T1000 (cell line): Measurements from ENCODE around the gene RAP1GDS1.
A peak's percentile ranks its signal among the peaks of the same experiment; 100 is the strongest.
"Not testable (repeated sequence)": the region's sequence is repeated elsewhere in the genome, so short reads cannot be mapped to it uniquely, and the experiment has no call there.

Source experiments
- DNase-seq: peaks from one replicate; lab custom pipeline; 2025; ENCODE audit warnings: mixed read lengths; lab: John Stamatoyannopoulos, UW

The RAP1GDS1 gene

DNA sequence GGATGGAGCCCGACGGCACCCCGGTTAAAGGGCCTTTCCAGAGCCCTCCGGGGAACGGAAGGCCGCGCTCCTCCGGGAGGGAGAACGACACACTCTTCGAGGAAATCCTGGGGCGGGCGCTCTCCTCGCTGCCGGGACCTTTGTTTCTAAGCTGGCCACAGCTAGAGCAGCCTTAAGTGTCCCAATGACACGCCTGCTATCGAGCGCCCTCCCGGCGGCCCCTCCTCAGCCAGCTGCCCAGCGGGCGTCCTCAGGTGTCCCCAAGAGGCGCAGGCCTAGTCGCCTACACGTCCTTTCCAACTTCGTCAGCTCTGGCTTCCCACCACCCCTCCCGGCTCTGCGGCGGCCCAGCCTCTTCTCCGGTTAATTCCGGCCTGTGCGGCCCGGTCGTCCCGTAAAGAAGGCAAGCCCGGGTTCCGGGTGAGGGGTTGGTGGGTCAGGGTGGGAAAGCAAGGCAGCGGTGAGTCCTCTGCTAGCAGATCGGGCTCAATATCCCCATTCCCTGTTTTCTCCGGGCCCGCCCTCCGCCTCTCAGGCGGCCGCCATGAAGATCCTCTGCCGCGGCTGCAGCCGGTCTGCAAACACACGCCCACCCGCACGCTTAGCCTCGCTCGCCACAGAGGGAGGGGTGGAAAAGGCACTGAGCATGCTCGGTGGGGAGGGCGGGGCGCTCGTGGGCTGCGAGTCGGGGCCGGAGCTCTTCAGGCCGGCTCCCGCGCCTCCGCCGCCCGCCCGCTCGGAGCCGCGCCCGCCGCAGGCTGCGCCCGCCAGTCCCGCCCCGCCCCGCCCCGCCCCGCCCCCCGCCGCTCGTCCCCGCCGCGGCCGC is at the start of gene RAP1GDS1:
TSS of gene RAP1GDS1 (plus strand) at position 806 of the 826 bp plus-strand sequence. CDS start 182 bp downstream, outside the sequence.
- peak; percentile 72 for DNase-seq

- no peak for DNase-seq
Observed at GRCh38 chr4:98222306-98222705, 38.9 kb upstream of the RAP1GDS1 start.

DNA sequence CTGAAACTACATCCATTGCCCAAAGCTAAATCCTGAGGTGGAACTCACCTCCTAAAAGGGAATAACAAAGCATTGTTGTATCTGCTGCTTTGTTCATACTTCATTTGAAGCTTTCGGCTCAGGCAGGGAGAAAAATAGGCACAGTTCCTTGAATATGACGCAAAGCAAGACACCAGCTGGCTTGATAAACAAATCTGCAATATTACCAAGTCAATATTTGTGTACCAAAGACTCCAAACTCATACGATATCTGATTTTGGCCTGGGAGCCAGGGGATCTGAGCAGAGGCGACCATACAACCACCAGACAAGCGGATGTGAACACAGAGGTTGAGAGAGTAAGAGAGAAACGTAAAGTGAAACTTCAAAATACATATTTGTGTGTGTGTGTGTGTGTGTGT is 34.8 kb upstream of the RAP1GDS1 start:
- no peak for DNase-seq

DNA sequence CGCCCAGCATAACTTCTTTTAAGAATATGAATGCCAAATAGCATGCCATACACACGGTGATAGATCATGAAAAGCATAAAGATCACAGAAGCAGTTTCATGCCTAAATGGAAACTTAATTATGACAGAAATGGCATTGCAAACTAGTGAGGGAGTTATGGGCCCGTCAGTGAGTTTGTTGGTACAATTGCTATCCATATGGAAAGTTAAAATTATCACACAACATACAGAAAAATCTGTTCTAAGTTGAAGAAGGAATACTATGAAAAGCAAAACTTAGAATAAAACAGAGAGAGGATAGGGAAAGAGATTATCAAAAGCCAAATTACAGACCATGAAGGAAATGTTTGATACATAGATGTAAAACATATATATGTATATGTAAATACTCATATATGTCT is 30.2 kb upstream of the RAP1GDS1 start:
- DNase-seq = no peak

DNA sequence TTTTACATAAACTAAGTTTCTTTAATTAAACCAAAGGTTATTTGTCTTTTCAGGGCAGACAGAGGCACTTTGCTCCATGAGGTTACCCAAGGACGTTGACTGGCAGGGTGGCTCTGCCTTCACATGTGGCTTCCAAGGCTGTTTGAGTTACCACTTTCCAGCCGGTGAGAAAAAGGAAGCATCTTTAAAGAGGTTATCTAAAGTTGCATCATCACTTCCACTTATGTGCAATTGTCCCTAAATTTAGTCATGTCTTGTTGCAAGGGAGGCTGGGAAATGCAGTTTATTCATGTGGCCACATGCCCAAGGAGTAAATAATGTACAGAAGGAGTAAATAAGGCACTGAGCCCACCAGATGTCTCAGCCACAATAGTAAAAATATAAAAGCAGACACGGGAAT is 29.0 kb upstream of the RAP1GDS1 start:
- no peak for DNase-seq

DNA sequence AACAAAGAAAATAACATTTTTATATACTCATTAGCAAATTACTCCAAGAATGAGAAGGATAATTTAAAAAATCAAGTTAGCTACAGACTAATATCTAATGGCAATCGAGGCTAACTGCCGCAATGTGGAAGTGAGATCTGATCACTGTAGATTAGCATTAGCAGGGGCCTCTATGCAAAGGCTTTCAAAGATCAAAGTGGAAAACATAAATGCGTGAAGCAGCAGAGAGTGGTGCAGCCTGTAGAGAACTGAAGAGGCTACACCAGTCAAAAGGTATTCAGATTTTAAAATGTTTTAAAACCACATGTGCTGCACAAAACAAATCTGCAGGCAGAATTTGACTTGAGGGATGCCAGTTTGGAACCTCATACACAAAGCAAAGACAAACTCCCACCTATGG is 24.0 kb upstream of the RAP1GDS1 start:
- DNase-seq = no peak

DNA sequence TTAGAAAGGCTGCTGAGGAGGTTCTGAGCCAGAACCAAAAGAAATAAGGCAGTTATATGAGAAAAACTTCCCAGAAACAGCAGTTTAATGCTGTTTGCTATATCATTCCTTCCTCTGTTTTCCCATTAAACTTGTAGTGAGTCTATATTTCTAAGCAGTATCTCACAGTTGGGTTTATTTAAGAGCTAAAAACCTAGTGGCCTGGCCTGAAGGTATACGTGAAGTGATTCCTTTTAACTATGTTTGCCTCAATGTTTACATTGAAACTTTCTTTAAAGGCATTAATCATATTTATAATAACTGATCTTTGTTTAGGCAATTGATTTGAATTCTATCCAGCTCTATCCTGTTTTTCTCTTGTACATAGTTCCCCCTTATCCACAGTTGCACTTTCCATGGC is 19.1 kb upstream of the RAP1GDS1 start:
- DNase-seq = no peak

- no peak for DNase-seq
Observed at GRCh38 chr4:98242538-98242937, 18.6 kb upstream of the RAP1GDS1 start.

GRCh38 chr4:98245226-98245625 is 16.0 kb upstream of the RAP1GDS1 start:
- no peak for DNase-seq

GRCh38 chr4:98248934-98249333 is 12.2 kb upstream of the RAP1GDS1 start:
- no peak for DNase-seq

DNA sequence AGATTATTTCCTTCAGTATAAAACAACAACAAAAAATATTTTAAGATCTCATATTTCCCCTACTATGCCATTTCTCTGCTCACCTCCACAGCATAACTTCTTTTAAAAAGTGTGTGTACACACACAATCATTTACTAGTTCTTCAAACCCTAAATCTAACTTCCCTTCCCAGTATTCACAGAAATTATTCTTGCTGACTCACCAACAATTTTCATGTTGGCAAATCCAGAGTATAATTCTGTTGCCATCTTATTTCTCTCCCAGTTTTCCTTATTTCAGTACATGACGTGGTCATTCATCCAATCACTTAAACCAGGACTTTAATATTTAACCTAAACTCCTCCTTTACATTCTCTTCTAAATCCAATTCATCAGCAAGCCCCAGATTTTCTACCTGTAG is 11.4 kb upstream of the RAP1GDS1 start:
- no peak for DNase-seq

DNA sequence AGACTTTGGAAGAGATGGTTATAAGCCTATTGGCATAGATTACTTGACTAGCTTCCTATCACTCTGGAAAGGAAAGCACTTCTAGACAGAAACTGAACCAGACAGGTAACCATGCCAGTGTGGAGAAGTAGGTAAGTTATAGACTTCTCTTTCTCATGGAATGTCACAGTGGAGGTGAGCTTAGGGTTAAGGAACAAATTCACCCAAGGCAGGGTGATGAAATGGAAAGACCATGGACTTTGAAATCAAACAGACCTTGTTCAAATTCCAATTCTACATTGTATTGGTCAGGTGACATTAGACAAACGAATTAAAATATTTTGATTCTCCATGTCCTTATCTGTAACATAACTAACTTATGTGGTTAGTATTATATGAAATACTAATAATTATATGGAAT is 7.7 kb upstream of the RAP1GDS1 start:
- no peak for DNase-seq

- no peak for DNase-seq
Observed at GRCh38 chr4:98260047-98260578, 1.1 kb upstream of the RAP1GDS1 start.

GRCh38 chr4:98261405-98262291 is 464 bp downstream of the RAP1GDS1 start:
- peak; percentile 35 for DNase-seq

DNA sequence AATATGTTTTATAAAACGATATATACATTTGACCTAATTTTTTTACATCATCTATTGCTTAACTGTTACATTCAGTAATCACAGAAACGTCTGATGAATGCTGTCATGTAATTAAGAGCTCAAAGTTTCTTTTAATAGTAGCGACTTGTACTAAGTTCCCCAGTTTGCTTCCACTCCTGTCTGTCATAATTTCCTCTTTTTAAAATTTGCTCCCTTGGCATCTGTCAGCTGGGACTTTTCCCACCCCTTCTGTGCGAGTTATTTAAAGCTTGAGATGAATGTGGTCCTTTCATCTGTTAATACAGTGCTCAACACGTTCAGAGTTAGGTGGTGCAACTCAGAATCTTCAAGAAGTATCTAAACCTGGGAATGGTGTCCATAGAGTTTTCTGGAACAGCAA is 1.2 kb downstream of the RAP1GDS1 start:
- no peak for DNase-seq

- no peak for DNase-seq
Observed at GRCh38 chr4:98267498-98267897, 6.3 kb downstream of the RAP1GDS1 start.

- DNase-seq = no peak
Observed at GRCh38 chr4:98275145-98275544, 14.0 kb downstream of the RAP1GDS1 start.

DNA sequence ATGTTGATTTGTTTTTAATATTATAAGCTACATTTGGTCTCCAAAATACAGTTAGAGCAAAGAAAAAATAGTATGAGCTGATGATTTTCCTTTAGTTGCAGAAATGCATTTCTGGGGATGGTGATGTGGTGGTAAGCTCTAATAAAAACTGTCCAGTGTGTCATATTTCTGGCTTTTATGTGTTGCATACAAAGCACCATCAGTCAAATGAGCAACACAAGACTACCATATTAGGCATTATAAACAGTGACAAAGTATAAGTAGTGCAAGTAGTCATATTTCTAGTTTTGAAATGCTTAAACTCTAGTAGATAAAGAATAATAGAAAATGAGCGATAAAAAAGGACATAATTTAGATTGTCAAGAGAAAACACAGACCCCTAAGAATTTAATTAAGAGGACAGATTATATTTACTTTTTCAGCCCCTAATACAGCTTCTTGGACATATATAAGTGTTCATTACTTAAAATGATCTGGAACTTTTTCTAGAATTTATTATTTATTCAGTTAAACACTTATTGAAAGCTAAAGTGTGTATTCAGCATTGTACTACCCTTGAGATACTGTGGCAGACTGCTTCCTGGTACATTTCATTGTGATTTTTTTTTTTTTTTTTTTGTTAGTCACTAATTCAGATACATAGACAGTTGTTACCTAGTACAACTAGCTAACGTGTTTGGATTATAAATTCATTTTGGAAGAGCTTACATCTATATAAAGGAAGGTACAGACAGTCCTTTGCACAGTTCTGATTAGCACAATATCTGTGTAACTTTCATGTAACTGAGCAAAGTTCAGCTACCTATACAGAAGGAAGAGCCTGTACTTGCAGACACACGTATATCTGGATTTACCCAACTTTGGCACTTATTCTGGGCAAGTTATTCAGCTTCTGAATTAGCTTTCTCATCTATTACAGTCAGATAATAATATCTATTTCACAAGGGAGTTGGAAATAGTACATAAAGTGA is 22.3 kb downstream of the RAP1GDS1 start:
- no peak for DNase-seq

DNA sequence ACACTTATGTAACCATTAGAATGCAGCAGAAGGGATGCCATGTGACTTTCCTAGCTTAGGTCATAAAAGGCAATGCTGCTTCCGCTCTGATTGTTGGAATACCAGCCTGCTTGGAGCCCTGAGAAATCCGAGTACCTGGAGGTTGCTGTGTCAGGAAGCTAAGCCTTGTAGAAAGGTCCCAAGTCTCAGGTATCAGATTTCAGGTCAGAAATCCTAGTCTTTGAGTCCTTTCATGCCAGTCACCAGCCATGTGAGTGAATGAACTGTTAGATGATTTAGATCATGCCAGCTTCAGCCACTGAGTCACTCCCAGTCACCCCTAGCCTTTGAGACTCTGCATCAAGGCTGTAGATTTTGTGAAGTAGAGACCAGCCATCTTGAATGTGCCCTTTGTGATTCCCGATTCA is 23.5 kb downstream of the RAP1GDS1 start:
- no peak for DNase-seq

DNA sequence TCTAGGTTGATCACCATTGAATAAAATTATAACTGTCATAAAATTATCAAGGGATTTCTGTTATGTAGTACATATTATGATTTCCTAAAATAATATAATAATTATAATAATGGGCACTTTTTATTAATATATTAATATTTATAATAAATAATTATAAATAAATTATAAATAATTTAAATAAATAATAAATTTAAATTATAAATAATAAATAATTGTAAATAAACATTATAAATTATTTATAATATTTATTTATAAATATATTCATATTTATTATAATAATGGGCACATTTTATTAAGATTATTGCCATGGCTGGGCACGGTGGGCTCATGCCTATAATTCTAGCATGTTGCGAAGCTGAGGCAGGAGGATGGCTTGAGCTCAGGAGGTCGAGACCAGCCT is 24.5 kb downstream of the RAP1GDS1 start:
- DNase-seq = no peak

- DNase-seq = no peak
Observed at GRCh38 chr4:98287328-98287727, 26.1 kb downstream of the RAP1GDS1 start.

DNA sequence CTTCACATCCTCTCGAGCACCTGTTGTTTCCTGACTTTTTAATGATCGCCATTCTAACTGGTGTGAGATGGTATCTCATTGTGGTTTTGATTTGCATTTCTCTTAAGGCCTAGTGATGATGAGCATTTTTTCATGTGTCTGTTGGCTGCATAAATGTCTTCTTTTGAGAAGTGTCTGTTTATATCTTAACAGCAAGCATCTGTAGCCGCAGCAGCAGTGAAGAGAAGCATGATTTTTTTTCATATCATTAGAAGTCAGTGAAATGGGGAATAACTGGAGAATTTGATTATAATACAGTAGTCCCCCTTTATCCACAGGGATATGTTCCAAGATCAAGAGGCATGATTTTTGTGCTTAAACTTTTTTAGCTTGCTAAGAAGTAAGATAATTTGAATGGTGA is 27.5 kb downstream of the RAP1GDS1 start:
- not testable (repeated sequence) for DNase-seq
